ENCODE measurements around the gene UBTF.

The UBTF gene

GRCh38 chr17:44164476-44164875 is 55.0 kb downstream of the UBTF start:
- DNase-seq = no peak

DNA sequence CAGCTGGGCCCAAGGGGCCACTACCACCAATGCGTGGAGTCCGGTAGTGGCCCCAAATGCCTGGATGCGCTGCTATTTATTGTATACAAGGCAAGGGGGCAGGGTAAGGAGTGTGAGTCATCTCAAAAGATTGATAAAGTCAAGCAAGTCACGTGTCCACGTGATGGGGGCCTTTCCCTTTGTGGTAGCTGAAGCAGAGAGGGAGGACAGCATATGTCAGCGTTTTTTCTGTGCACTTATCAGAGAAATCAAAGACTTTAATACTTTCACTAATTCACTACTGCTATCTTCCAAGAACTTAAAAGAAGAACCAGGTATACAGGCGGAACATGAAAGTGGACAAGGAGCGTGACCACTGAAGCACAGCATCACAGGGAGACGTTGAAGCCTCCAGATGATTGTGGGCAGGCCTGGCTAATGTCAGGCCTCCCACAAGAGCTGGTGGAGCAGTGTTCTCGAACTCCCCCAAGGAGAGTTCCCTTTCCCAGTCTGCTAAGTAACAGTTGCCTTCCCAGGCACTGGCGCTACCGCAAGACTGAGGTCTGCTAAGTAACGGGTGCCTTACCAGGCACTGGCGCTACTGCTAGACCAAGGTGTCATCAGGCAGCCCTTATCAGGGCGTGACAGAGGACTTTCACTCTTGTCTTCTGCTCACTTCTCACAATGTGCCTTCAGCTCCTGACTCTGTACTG is 59.8 kb downstream of the UBTF start:
- DNase-seq = no peak

DNA sequence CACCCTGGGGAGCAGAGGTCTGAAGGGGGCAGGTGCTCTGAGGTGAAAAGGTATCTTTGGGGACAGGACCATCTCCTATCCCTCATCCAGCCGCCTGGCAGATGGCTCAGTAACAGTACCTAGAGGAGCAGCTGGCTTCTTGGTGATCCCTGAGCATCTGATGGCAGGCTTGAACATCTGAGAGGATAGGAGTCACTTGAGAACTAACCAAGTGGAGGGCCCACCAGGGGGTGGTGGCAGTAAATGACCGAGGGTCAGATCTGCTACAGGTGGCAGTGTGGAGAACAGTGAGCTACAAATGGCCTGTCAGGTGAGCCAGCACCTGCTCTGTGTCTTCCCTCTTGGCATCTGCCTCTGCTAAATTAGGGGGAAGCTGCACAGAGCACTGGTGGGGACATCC is 64.0 kb downstream of the UBTF start:
- DNase-seq = no peak
